ENCODE measurements around the gene TYMS. TPM values are rescaled to one million over a fixed set of nuclear protein-coding genes. Genes with fewer than 3 reads are reported as not detected.

The TYMS gene
- total and polyA plus RNA-seq, 9 of the 15 experiments (the other 6 are each of a cell fraction or from before 2014, with no cell fraction given), result 69.1 to 409 (median 175) TPM

- TF ChIP-seq, protein P1, sequence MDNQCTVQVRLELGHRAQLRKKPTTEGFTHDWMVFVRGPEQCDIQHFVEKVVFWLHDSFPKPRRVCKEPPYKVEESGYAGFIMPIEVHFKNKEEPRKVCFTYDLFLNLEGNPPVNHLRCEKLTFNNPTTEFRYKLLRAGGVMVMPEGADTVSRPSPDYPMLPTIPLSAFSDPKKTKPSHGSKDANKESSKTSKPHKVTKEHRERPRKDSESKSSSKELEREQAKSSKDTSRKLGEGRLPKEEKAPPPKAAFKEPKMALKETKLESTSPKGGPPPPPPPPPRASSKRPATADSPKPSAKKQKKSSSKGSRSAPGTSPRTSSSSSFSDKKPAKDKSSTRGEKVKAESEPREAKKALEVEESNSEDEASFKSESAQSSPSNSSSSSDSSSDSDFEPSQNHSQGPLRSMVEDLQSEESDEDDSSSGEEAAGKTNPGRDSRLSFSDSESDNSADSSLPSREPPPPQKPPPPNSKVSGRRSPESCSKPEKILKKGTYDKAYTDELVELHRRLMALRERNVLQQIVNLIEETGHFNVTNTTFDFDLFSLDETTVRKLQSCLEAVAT (IDR thresholded peaks at IDR 0.05), result peak in 1 of 2 experiments; percentile 75; a peak in 1 of 4 replicates
- peak; percentile 68; the same call in 1 of the 2 replicates for TF ChIP-seq ZNF717 (CRISPR knock-in tag; IDR thresholded peaks at IDR 0.05)
- peak; percentile 68 for TF ChIP-seq SMAD4 (CRISPR knock-in tag; conservative IDR thresholded peaks at IDR 0.05)
- peak in 1 of 2 experiments; percentile 83; a peak in 2 of 4 replicates for TF ChIP-seq HDAC1 (IDR thresholded peaks at IDR 0.05)
- TF ChIP-seq ELF2 (CRISPR knock-in tag; IDR thresholded peaks at IDR 0.05), result no peak
- TF ChIP-seq NFYB (IDR thresholded peaks at IDR 0.05; ENCODE audit: extremely low read depth, insufficient read length), result no peak
- peak; percentile 92 for TF ChIP-seq CREB1 (IDR thresholded peaks at IDR 0.05)
- TF ChIP-seq CREB1 (CRISPR knock-in tag; IDR thresholded peaks at IDR 0.05), result peak; percentile 91
- TF ChIP-seq DIDO1 (tag; IDR thresholded peaks at IDR 0.05; ENCODE audit: low read depth), result no peak
- TF ChIP-seq RB1 (IDR thresholded peaks at IDR 0.05; ENCODE audit: low read depth), result peak; percentile 75
- TF ChIP-seq ERF (CRISPR knock-in tag; IDR thresholded peaks at IDR 0.05), result no peak
- TF ChIP-seq BCLAF1 (IDR thresholded peaks at IDR 0.05; ENCODE audit: borderline replicate concordance in 1 of 2, control insufficient read depth in 1 of 2, low read depth in 2 of 2, low read length in 1 of 2), result peak; percentile 59 to 82; a peak in 2 of 4 replicates
- peak; percentile 24 to 85 for TF ChIP-seq E2F6 (IDR thresholded peaks at IDR 0.05; ENCODE audit: borderline replicate concordance in 1 of 2, extremely low read depth in 1 of 2, insufficient read depth in 1 of 2, insufficient read length in 1 of 2, low read depth in 1 of 2, low read length in 1 of 2, poor library complexity in 1 of 2, severe bottlenecking in 1 of 2)
- no peak for TF ChIP-seq CCNT2 (IDR thresholded peaks at IDR 0.05; ENCODE audit: borderline replicate concordance, extremely low read depth, insufficient read length, low read depth, low read length)
- TF ChIP-seq TCF7L2 (IDR thresholded peaks at IDR 0.05; ENCODE audit: low read depth, low read length), result peak; percentile 71
- TF ChIP-seq TBP (optimal IDR thresholded peaks at IDR 0.05; ENCODE audit: low read depth, low read length), result peak; percentile 87
- peak in 1 of 2 experiments; percentile 55; a peak in 2 of 4 replicates for TF ChIP-seq SIN3A (IDR thresholded peaks at IDR 0.05; ENCODE audit: borderline replicate concordance in 2 of 2, control insufficient read depth in 1 of 2, low read depth in 2 of 2, low read length in 2 of 2)
- peak; percentile 6; the same call in 1 of the 2 replicates for TF ChIP-seq ZNF24 (IDR thresholded peaks at IDR 0.05)
- peak; percentile 45 for TF ChIP-seq CBFA2T3 (IDR thresholded peaks at IDR 0.05)
- TF ChIP-seq CBX3 (IDR thresholded peaks at IDR 0.05; ENCODE audit: borderline replicate concordance in 1 of 2, low read length in 2 of 2), result peak in 1 of 2 experiments; percentile 44; a peak in 1 of 3 replicates
- no peak for TF ChIP-seq FUS (optimal IDR thresholded peaks at IDR 0.05; ENCODE audit: low read depth, low read length)
Observed at GRCh38 chr18:658001-658946, 821 bp downstream of the TYMS start (continued).
